ENCODE data around the gene PNMT. TPM values are rescaled to one million over a fixed set of nuclear protein-coding genes. Genes with fewer than 3 reads are reported as not detected.
"Not testable (repeated sequence)": the region's sequence is repeated elsewhere in the genome, so short reads cannot be mapped to it uniquely, and the experiment has no call there.

PNMT gene
- total RNA-seq, 1 donor from 2014 or later, result 1.3 TPM

DNA sequence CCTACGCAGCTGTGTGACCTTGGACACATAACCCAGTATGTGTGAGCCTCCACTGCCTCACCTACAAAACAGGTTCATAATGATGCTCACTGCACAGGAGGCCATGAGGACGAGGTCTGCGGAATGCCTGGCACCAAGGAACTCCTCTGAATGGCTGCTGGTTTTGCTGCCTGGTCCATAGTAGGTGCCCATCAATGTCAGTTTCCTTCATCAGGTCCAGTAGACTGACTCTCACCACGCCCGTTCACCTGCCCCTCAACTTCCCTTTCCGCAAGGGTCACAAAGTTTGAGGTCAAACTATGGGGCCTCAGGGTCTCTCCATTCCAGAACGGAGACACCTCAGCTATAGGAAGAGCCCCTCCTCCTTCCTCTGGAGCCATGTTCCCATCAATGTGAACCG lies 8.8 kb downstream of the PNMT start:
- no peak for DNase-seq (ENCODE audit: low spot score)
- intact Hi-C loops (cut with DNase I), result no loop called here
- ATAC-seq, result no peak

DNA sequence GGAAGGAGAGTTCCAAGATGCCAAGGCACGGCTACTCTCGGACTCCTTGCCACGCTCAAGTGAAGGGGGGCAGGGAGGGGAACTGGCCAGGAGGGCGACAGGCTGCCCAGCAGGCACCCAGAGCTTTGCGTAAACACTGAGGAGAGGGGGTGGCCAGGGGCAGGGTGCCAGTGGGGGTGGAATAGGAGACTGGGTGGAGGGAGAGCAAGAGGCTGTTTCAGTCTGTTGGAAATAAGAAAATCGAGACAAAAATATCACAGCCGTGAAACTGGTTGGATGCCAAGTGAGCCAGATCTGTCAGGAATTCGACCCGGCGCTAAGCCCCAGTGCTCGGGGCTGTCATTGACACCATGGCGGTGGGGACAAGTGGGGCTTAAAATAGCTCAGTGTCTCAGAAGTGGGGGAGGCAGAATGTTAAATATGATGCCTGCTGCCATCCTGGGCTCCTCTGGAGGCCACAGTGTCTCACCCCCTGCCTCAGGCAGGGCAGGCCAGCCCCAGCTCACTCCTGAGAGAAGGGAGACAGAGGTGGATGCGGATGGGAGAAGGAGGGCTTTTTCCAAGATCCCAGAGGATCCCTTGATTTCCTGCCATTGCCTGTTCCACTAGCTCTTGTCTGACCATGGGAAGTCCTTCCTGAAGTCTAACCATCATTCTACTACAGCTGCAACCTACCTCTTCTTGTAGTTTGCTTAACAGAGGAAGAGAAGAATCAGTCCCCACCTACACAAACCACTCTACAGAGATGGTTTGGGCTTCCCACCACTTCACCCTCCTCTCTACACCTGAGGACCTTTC lies 9.5 kb downstream of the PNMT start:
- intact Hi-C loops (cut with DNase I), result no loop called here

DNA sequence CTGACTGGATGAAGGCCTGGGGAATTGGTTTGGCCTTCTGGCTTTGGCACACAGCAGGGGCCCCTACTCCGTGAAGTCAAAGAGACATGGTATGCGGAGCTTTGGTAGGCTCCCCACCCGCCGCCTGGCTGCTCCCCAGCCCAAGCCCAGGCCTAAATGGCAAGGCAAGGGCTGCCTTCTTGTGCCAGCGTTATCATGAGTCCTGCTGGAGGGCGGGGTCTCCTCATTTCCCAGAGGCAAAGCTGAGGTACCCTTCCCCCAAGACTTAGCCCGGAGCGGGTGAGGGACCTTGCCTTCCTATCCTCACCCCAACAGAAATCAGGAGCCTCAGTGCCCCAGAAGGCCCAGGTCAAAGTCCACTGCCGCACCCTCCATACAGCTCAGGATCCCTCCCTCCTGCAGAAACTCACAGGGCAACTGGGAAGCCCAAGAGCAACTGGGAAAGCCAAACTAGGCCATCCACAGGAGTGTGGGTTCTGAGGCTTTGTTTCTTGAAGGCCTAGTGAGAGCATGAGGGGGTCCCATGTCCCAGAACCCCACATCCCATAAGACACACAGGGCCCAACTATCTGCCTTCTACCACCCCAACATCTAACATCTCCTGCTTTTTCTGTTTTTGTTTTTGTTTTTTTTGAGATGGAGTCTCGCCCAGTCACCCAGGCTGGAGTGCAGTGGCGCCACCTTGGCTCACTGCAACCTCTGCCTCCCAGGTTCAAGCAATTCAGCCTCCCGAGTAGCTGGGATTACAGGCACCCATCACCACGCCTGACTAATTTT lies 10.3 kb downstream of the PNMT start:
- intact Hi-C loops (cut with DNase I), result no loop called here
- no peak for ATAC-seq
- no peak for DNase-seq (ENCODE audit: low spot score)

More for the DNA sequence above, 9.5 kb downstream of the PNMT start:
- ATAC-seq (no peak), DNase-seq (ENCODE audit: low spot score) (no peak)

DNA sequence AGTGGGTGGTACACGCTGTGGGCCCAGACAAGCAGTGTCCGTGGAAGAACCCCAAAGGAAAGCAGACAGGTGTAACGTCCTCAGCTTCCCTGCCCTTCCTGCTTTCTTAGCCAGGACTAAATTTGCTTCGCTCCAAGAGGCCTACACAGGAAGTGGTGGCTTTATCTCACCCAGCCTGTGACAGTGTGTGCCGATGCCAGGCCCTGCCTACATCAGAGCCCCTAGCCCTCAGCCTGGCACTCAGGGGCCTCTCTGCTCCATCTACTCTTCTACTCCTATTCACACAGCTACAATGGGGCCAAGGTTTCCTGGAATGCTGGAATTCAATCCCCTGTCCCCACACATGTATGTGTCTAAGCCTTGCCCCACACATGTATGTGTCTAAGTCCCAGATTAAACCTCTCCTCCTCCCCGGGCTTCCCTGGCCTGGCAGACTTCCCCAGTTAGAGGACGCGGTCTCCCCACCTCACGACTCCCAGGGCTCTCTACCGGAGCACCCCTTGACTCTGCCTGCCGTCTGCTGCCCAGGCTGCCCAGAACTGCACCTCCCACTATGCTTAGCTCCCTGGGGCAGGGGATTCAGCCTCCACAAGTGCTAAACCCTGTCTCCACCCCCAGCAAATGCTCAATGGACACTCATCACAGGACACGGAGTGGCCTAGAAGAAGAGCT lies 11.4 kb downstream of the PNMT start:
- no peak for ATAC-seq
- DNase-seq (ENCODE audit: low spot score), result no peak
- intact Hi-C loops (cut with DNase I), result no loop called here

DNA sequence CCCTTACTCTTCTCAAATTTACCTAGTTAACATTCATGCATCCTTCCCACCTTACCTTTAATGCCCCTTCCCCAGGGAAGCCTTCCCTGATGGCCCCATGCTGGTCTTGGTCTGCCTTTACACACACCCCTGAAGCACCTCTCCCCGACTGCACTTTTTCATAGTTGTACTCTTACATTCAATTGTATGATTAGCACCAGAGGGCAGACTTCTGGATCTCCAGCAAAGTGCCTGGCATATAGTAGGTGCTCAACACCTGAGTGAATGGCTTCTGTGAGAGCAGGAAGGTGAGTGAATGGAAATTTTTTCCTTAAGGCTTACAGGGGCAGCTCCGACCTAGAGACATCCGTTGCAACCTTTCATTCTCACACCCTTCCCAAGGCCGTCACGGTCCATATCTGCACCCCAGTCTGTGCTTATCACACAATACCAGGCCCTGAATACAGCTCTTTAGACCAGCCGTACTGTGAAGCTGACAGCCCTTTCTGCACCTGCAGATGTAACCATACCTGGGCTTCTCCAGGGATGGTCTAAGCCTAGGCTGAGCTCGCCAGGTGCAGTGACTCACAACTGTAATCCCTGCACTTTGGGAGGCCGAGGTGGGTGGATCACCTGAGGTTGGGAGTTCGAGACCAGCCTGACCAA lies 15.2 kb downstream of the PNMT start:
- ATAC-seq (no peak), DNase-seq (ENCODE audit: low spot score) (no peak)
- intact Hi-C loops (cut with DNase I), result no loop called here

DNA sequence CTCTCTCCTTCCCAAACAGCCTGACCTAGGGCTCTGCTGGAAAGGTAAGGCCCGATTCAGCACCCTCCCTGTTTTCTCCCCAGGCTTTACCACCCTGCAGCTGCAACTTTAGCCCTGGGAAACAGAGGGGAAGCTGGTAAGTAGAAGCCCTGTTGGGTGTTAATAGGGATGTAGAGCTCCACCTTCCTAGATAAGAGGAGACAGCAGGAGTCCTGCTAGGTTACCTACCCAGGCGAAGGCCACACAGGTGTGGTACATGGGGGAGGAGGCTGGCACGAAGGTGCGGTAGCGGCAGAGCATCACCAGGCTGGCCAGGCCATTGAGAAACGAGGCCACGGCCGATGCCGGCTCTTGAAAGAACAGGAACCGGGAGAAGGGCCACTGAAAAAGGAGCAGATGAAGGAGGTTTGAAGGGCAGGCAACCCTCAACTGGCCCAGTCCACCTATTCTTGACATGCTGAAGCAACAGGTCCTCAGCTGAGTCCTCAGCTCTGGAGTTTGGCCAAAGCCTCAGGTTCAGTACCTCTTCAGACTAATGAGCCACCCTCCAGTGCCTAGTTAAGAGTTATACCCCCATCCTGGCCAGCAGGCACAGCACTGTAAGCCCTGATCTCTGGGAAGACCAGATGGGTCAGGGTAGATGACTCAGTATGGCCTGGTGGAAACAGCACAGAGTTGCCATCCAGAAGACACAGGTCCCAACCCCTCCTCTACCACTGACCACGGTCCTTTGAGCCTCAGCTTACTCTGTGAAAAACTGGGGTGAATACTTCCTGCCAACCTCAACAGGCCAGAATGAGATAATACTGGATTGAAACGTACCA lies 16.3 kb downstream of the PNMT start:
- DNase-seq (ENCODE audit: low spot score) (no peak), ATAC-seq (no peak)
- intact Hi-C loops (cut with DNase I), result no loop called here

DNA sequence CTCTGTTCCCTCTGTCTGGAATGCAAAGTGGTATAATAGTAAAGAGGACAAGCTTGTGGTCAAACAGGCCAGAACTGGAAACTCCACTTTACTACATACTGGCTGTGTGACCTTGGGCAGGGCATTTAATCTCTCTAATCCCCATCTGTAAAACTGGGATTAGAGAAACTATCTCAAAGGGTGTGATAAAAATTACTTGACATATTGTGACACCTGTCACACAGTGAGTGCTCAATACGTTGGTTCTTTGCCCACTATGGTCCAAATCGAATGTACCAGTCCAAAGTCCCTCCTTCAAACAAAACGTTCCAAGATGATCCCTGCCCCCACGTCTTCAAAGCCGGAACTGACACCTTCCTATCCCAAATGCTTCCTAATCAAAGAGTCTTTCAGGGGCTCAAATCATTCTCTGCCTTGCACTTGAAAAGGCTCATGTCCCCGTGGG lies 18.9 kb downstream of the PNMT start:
- DNase-seq (ENCODE audit: low spot score) (no peak), ATAC-seq (no peak)
- intact Hi-C loops (cut with DNase I), result no loop called here

DNA sequence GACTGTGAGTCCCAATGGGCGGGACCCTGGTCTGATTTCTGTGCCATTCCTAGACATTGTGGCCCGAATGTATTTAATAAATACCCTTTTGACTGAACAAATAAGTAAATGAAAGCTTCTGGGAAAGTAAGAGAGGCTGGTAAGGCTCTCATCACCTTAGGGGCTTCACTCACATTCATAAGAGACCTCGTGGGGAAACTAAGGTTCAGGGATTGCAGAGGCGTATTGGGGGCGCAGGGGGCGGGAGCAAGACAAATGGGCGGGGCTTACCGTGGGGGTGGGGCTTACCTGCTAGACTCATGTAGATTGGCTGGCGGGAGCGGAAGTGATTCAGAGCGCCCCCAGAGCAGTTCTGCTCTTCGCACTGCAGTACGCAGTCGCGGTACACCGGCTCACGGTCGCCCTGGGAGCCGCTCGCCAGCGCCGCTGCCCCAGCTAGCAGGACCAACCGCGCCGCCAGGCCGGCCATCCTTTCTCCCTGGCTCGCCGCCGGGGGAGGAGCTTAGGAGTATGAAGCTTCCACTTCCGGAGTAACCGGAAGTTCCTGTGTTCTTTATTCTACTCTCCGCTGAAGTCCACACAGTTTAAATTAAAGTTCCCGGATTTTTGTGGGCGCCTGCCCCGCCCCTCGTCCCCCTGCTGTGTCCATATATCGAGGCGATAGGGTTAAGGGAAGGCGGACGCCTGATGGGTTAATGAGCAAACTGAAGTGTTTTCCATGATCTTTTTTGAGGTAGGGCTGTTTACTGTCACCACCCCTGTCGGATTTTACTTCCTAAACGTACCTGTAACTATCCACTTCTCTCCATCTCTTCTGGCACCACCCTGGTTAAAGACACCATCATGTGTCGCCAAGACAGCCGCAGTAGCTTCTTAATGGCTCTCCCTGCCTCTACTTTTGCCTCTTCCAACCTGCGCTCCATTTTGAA lies 19.6 kb downstream of the PNMT start, which contains the start of gene PGAP3:
PGAP3 (minus strand) TSS at position 512 of the 929 bp plus-strand sequence; CDS start at position 469, 43 bp downstream.
- peak; percentile 92 for DNase-seq (ENCODE audit: low spot score)
- peak; percentile 96 for ATAC-seq
- intact Hi-C loops (cut with DNase I), result no loop called here

DNA sequence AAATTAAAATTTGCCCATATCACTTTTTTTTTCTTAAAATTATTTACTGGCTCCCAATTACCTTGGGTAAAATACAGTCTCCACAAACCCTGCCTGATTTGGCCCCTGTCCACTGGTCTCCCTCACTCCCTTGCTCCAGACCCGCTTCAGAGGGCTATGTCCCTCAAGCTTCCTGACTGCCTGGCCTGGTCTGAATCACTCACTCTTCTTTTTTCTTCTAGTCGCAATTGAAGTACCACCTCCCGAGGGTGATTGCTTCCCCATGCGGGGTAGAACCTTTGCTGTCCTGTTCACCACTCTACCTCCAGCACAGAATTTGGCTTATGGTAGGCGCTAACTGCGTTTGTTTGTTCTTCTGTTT lies 20.2 kb downstream of the PNMT start:
- ATAC-seq (no peak), DNase-seq (ENCODE audit: low spot score) (no peak)
- intact Hi-C loops (cut with DNase I), result no loop called here

DNA sequence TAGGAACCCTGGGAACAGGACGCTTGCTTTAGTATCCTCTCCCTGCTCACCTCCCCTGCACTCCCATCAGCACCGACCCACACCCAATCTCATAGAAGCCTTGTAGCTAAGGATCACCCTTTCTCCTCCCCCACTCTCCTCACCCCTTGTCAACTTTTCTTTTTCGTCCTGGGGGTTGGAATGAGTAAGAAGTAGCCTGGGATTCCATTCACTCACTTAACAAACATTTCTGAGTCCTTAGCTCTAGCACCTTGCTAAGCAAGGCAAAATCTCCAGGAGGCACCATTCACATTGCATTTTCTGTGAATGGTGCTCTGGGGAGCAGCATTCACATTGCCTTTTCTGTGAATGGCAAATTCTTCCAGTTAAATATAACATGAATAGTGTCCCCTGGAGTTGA lies 20.7 kb downstream of the PNMT start:
- no peak for ATAC-seq
- intact Hi-C loops (cut with DNase I), result no loop called here
- no peak for DNase-seq (ENCODE audit: low spot score)

DNA sequence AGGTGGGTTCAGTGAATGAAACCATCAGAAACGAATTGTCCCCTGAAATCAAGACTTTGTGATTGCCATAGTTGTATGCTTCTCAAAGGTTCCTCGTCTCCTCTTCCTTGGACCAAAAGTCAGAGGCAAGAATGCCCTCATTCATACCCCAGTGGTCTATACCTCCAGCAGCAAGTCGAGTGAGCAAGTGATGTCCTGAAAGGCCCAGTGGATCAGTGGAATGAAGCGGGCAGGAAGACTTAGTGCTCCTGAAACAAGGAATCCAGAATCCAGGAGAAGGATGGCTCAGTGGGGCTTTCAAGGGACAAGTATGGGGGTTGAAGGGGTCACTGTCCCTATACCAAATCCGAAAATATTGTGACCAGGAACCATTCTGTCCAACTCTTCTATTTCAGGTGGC lies 26.3 kb downstream of the PNMT start:
- intact Hi-C loops (cut with DNase I), result no loop called here
- no peak for ATAC-seq
- no peak for DNase-seq (ENCODE audit: low spot score)

DNA sequence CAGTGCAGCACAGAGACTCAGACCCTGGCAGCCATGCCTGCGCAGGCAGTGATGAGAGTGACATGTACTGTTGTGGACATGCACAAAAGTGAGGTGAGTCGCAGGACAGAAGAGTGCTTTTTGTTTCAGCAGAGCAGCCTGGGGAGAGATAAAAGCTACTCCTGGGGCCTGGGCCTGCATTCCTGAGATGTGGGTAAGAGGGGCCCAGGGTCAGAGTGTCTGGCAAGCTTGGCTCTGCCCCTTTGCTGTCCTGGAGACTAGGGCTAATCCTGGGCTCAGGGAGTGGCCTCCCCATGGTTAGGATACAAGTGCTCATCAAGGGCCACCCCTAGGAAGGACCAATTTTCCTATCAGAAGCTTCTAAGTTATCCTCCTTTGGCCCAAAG lies 26.8 kb downstream of the PNMT start:
- ATAC-seq (no peak), DNase-seq (ENCODE audit: low spot score) (no peak)
- intact Hi-C loops (cut with DNase I), result no loop called here

DNA sequence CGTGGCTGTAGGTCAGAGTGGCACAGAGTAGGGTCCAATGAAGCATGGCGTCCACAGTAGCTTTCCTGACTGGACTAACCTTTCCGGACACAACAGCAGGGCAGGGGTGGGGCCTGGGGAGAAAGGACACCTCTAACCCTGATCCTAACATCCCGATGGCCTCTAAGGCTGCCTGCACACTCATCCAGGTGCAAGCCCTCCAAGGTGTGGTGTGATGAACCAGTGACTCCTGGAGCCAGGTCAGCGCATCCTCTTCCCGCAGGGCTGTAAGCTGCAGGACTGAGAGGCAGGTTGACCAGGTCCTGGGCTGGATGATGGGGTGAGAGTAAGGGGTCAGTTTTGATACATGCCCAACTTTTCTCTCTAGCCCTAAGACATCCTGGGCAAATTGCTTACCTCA lies 28.5 kb downstream of the PNMT start:
- DNase-seq (ENCODE audit: low spot score) (no peak), ATAC-seq (no peak)
- intact Hi-C loops (cut with DNase I), result no loop called here

DNA sequence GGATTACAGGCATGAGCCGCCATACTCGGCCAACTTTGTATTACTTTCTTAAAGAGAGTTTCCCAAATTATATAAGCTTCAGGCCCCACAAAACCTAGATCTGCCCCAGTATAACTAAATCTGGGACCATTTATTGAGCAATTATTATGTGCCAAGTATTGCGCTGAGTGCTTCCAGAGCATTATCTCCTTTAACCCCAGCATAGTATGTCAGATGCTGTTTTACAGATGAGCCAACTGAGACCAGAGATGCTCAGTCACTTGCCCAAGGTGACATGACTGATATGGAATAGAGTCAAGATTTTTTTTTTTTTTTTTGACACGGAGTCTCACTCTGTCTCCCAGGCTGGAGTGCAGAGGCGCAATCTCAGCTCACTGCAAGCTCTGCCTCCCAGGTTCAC lies 29.7 kb downstream of the PNMT start:
- ATAC-seq (no peak), DNase-seq (ENCODE audit: low spot score) (no peak)
- intact Hi-C loops (cut with DNase I), result no loop called here

DNA sequence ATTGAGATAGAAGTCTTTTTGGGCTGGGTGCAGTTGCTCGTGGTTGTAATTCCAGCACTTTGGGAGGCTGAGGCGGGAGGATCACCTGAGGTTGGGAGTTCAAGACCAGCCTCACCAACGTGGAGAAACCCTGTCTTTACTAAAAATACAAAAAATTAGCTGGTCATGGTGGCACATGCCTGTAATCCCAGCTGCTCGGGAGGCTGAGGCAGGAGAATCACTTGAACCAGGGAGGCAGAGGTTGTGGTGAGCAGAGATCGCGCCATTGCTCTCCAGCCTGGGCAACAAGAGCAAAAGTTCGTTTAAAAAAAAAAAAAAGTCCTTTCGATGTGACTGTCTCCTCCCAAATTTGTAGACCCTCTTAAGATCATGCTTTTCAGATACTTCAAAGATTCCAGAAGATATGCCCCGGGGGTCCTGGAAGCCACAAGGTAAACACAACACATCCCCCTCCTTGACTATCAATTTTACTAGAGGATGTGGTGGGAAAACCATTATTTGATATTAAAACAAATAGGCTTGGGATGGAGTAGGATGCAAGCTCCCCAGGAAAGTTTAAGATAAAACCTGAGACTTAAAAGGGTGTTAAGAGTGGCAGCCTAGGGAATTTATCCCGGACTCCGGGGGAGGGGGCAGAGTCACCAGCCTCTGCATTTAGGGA lies 31.0 kb downstream of the PNMT start:
- ATAC-seq; intact Hi-C loops (cut with DNase I); DNase-seq (ENCODE audit: low spot score): not testable (repeated sequence)

DNA sequence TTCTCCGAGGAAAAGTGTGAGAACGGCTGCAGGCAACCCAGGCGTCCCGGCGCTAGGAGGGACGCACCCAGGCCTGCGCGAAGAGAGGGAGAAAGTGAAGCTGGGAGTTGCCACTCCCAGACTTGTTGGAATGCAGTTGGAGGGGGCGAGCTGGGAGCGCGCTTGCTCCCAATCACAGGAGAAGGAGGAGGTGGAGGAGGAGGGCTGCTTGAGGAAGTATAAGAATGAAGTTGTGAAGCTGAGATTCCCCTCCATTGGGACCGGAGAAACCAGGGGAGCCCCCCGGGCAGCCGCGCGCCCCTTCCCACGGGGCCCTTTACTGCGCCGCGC lies 31.5 kb downstream of the PNMT start, which contains the start of gene ERBB2:
ERBB2 (plus strand) TSS at position 247 of the 330 bp plus-strand sequence. CDS start 175 bp downstream, outside the sequence.
- peak; percentile 83 for DNase-seq (ENCODE audit: low spot score)
- ATAC-seq, result peak; percentile 87
- intact Hi-C loops (cut with DNase I), result no loop called here

Measured in sciatic nerve (tissue), 2 donors.